ENCODE measurements around the gene SORCS2. TPM values are rescaled to one million over a fixed set of nuclear protein-coding genes. Genes with fewer than 3 reads are reported as not detected.

The SORCS2 gene
- total and polyA plus RNA-seq, 8 donors: 4.6 to 9.7 (median 7.2) TPM

DNA sequence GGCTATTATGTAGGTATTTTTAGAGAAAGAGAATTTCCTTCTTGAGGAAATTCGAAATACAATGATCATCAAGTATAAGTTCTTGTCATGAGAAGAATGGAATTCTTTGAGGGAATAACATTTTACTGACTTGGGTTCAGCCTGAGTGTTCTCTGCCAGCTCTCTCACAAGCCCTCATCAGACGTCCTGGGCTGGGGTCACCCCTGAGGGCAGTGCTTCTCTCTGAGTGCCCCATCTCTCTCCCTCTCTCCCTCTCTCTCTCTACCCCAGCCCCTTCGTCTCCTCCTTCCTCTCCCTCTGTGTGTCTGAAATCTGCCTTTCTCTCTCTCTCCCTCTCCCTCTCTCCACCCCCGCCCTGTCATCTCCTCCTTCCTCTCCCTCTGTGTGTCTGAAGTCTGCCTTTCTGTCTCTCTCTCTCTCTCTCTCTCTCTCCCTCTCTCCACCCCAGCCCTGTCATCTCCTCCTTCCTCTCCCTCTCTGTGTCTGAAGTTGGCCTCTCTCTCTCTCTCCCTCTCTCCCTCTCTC lies 484.1 kb downstream of the SORCS2 start:
- DNase-seq: no peak
- ATAC-seq: no peak
- Histone ChIP-seq H3K4me3 (no peak overlapping the region), H3K36me3 (no peaks in the 10 kb centered on the region), H3K4me1 (peaks cover 0 to 16% of the 10 kb centered on the region in 2 donors), H3K27me3 (peaks cover 0 to 30% of the 10 kb centered on the region in 2 donors), H3K9me3 (peaks cover 0 to 3% of the 10 kb centered on the region in 2 donors), H3K27ac (no peak overlapping the region)
- intact Hi-C loops (cut with DNase I): no loop called here
- TF ChIP-seq, protein P1, sequence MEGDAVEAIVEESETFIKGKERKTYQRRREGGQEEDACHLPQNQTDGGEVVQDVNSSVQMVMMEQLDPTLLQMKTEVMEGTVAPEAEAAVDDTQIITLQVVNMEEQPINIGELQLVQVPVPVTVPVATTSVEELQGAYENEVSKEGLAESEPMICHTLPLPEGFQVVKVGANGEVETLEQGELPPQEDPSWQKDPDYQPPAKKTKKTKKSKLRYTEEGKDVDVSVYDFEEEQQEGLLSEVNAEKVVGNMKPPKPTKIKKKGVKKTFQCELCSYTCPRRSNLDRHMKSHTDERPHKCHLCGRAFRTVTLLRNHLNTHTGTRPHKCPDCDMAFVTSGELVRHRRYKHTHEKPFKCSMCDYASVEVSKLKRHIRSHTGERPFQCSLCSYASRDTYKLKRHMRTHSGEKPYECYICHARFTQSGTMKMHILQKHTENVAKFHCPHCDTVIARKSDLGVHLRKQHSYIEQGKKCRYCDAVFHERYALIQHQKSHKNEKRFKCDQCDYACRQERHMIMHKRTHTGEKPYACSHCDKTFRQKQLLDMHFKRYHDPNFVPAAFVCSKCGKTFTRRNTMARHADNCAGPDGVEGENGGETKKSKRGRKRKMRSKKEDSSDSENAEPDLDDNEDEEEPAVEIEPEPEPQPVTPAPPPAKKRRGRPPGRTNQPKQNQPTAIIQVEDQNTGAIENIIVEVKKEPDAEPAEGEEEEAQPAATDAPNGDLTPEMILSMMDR (IDR thresholded peaks at IDR 0.05): no peak

DNA sequence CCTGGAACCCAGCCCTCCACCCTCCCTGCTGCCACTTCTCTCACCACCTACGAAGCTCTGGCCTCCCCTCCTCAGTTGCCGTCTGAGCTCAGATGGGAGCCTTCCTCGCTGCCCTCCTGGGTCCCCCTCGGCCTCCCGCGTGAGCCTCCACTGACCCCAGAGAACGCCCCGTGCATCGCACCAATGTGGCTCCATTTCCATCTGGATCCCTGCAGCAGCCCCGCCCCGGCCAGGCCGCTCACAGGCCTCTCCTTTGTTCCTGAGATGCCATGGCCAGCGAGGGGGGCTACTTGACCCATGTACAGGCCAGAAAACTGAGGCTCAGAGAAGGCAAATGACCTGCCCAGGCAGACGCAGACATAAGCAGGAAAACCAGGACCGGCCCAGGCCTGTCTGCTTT lies 484.7 kb downstream of the SORCS2 start:
- intact Hi-C loops (cut with DNase I): no loop called here
- DNase-seq: no peak
- Histone ChIP-seq H3K9me3 (peaks cover 0 to 3% of the 10 kb centered on the region in 2 donors), H3K27ac (no peak overlapping the region), H3K4me3 (no peak overlapping the region), H3K36me3 (no peaks in the 10 kb centered on the region), H3K27me3 (peaks cover 0 to 30% of the 10 kb centered on the region in 2 donors), H3K4me1 (peaks cover 0 to 16% of the 10 kb centered on the region in 2 donors)
- no peak for ATAC-seq
- TF ChIP-seq, protein P1 (IDR thresholded peaks at IDR 0.05): no peak

DNA sequence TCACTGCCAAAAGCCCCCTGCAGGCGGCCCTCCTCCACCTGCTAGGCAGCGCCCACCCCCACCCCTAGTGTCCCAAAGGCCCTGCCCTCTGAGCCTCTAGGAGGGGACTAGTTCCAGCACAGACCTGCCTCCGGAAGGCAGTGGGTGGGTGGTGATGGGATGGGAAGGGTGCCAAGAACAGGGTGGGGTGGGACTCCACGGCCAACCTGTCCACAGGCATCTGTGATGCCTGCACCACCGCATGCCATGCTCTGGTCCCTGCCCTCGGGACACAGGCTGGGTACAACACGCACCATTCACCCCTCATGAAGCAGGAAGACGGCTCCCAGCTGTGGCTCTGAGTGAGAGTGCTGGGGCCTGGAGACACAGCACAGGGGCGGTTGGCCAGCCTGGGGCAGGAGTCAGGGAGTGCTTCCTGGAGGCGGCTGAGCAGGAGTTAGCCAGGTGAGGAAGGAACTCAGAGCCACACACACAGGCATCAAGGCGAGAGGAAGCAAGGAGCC lies 485.5 kb downstream of the SORCS2 start:
- peak in 1 of 4 donors; percentile 50 for DNase-seq
- peaks cover 0 to 11% of the 10 kb centered on the region in 2 donors for H3K9me3 ChIP-seq
- H3K36me3 ChIP-seq: no peaks in the 10 kb centered on the region
- TF ChIP-seq, protein P1 (IDR thresholded peaks at IDR 0.05): no peak
- H3K27me3 ChIP-seq: peaks cover 0 to 30% of the 10 kb centered on the region in 2 donors
- no peak for ATAC-seq
- intact Hi-C loops (cut with DNase I): no loop called here
- H3K4me1 ChIP-seq: peaks cover 0 to 12% of the 10 kb centered on the region in 2 donors
- H3K27ac ChIP-seq: no peak overlapping the region
- H3K4me3 ChIP-seq: no peak overlapping the region

DNA sequence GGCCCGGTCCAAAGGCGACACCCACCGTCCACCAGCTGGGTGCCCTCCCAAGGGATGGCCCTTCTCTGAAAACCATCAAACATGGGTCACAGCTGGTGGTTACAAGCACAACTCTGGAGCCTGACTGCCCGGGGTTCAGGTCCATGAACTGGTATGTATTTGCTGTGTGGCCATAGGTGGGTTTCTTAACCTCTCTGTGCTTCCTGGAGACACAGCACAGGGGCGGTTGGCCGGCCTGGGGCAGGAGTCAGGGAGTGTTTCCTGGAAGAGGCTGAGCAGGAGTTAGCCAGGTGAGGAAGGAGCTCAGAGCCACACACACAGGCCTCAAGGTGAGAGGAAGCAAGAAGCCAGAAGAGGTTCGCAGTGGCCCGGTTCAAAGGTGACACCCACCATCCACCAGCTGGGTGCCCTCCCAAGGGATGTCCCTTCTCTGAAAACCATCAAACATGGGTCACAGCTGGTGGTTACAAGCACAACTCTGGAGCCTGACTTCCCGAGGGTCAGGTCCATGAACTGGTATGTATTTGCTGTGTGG lies 486.0 kb downstream of the SORCS2 start:
- H3K4me1 ChIP-seq: peaks cover 0 to 7% of the 10 kb centered on the region in 2 donors
- peaks cover 0 to 15% of the 10 kb centered on the region in 2 donors for H3K9me3 ChIP-seq
- H3K27me3 ChIP-seq: peaks cover 0 to 30% of the 10 kb centered on the region in 2 donors
- no peaks in the 10 kb centered on the region for H3K36me3 ChIP-seq
- H3K27ac ChIP-seq: no peak overlapping the region
- TF ChIP-seq, protein P1 (IDR thresholded peaks at IDR 0.05): no peak
- no peak overlapping the region for H3K4me3 ChIP-seq
- intact Hi-C loops (cut with DNase I): no loop called here
- ATAC-seq (no peak), DNase-seq (peak in 1 of 4 donors; percentile 26)

DNA sequence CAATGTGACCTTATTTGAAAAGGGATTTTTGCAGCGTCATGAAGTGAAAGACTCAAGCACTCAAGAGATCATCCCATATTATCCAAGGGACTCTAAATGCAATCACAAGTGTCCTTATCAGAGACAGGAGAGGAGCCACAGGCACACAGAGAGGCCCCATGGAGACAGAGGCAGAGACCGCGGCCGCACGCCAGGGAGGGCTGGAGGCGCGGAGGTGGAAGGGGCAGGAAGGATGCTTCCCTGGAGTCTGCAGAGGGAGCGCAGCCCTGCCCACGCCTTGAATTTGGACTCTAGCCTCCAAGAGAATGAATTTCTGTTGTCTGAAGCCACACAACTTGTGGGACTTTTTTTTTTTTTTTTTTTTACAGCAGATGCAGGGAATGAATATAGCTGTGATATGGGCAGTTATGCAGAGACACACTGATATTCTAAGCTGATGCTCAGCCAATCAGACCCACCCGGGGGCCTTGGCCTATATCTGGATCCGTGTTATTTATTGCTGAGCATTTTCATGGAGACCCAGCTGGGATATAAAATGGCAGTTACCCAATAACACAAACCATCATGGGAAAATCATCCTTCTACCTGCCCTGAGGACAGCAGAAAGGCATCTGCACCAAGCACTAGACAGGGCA lies 487.2 kb downstream of the SORCS2 start:
- ATAC-seq (no peak), DNase-seq (peak in 2 of 4 donors; percentile 25 to 59)
- intact Hi-C loops (cut with DNase I): no loop called here
- Histone ChIP-seq H3K27me3 (peaks cover 0 to 23% of the 10 kb centered on the region in 2 donors), H3K4me1 (no peaks in the 10 kb centered on the region), H3K36me3 (no peaks in the 10 kb centered on the region), H3K9me3 (peaks cover 0 to 22% of the 10 kb centered on the region in 2 donors), H3K4me3 (no peak overlapping the region), H3K27ac (no peak overlapping the region)
- TF ChIP-seq, protein P1 (IDR thresholded peaks at IDR 0.05): no peak

Measured in left lung (tissue), 10 donors.